ENCODE results near the gene FOXP1. TPM values are rescaled to one million over a fixed set of nuclear protein-coding genes. Genes with fewer than 3 reads are reported as not detected.

FOXP1 gene
- total and polyA plus RNA-seq, 2 of the 13 experiments (the other 11 are each of a cell fraction or from before 2014, with no cell fraction given), result 40.4 to 59.0 TPM

- peak; percentile 97 for TF ChIP-seq ARID3A (IDR thresholded peaks at IDR 0.05; ENCODE audit: low read depth, low read length)
- no peak for TF ChIP-seq ZNF570 (CRISPR knock-in tag; IDR thresholded peaks at IDR 0.05; ENCODE audit: borderline replicate concordance)
- peak; percentile 65; the same call in 1 of the 2 replicates for TF ChIP-seq SP5 (CRISPR knock-in tag; IDR thresholded peaks at IDR 0.05; ENCODE audit: borderline replicate concordance, low read depth)
- no peak for TF ChIP-seq ZNF317 (CRISPR knock-in tag; IDR thresholded peaks at IDR 0.05)
- TF ChIP-seq HNF1B (CRISPR knock-in tag; IDR thresholded peaks at IDR 0.05), result no peak
- TF ChIP-seq FOXO4 (CRISPR knock-in tag; conservative IDR thresholded peaks at IDR 0.05), result no peak
- TF ChIP-seq NPAS2 (CRISPR knock-in tag; IDR thresholded peaks at IDR 0.05; ENCODE audit: borderline replicate concordance), result no peak
- peak; percentile 97 for TF ChIP-seq SIX1 (CRISPR knock-in tag; IDR thresholded peaks at IDR 0.05; ENCODE audit: borderline replicate concordance)
- 0 out of 2 replicates have a peak, but pooled peaks have one; percentile 42 for TF ChIP-seq ERF (CRISPR knock-in tag; IDR thresholded peaks at IDR 0.05)
- peak; percentile 94 for TF ChIP-seq NFIC (IDR thresholded peaks at IDR 0.05; ENCODE audit: low read length)
- TF ChIP-seq ETV5 (CRISPR knock-in tag; IDR thresholded peaks at IDR 0.05; ENCODE audit: borderline replicate concordance), result peak; percentile 21; the same call in 1 of the 2 replicates
- peak; percentile 46; the same call in 1 of the 2 replicates for TF ChIP-seq SOX13 (IDR thresholded peaks at IDR 0.05)
- TF ChIP-seq SOX13 (CRISPR knock-in tag; conservative IDR thresholded peaks at IDR 0.05 in 1 of 2, IDR thresholded peaks at IDR 0.05 in 1 of 2), result peak in 1 of 2 experiments; percentile 94; a peak in 2 of 4 replicates
- TF ChIP-seq SAP130 (CRISPR knock-in tag; IDR thresholded peaks at IDR 0.05; ENCODE audit: low read depth), result peak; percentile 78
- no peak for TF ChIP-seq KDM1A (CRISPR knock-in tag; IDR thresholded peaks at IDR 0.05)
- TF ChIP-seq GATA4 (IDR thresholded peaks at IDR 0.05; ENCODE audit: borderline replicate concordance, low read depth), result peak; percentile 96; the same call in 1 of the 2 replicates
- TF ChIP-seq KLF13 (CRISPR knock-in tag; IDR thresholded peaks at IDR 0.05), result no peak
- no peak for TF ChIP-seq ZNF569 (CRISPR knock-in tag; IDR thresholded peaks at IDR 0.05; ENCODE audit: borderline replicate concordance)
- TF ChIP-seq ZFP37 (CRISPR knock-in tag; IDR thresholded peaks at IDR 0.05; ENCODE audit: borderline replicate concordance), result no peak
- TF ChIP-seq RXRA (CRISPR knock-in tag; IDR thresholded peaks at IDR 0.05), result no peak
- no peak for TF ChIP-seq ZNF710 (CRISPR knock-in tag; IDR thresholded peaks at IDR 0.05; ENCODE audit: borderline replicate concordance)
- TF ChIP-seq RAD21 (CRISPR knock-in tag; IDR thresholded peaks at IDR 0.05), result no peak
- TF ChIP-seq ZNF207 (IDR thresholded peaks at IDR 0.05; ENCODE audit: borderline replicate concordance), result no peak
- no peak for TF ChIP-seq TEAD2 (CRISPR knock-in tag; IDR thresholded peaks at IDR 0.05)
Measured at GRCh38 chr3:71060536-71060935, 523.0 kb downstream of the FOXP1 start (continued).
